Inferior parietal cortex (tissue), 1 donor: ENCODE measurements around the gene SLC25A12.
"Not testable (repeated sequence)": the region's sequence is repeated elsewhere in the genome, so short reads cannot be mapped to it uniquely, and the experiment has no call there.

Experiments
- DNase-seq: peaks from one replicate; pipeline ENCODE4 v3.0.0-alpha.2; 2016; ENCODE audit errors: extremely low spot score

The SLC25A12 gene

DNA sequence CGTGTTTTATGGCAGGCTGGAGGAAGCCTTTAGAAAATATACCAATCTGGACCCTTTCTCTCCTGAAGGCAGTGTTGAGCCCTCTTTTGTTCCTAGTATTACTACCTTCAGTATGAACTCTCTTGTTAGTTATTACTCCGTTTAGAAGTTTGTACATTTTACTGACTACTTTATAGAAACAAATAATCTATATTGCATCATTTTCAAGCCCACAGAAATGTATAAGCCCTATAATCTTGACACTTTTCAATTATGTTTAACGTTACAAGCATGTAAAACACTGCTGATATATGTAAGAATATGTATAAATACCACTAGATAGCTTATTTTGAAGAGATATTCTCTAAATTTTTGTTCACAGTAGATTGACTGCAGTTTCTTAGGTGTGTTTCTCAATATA, 64.0 kb downstream of the SLC25A12 start:
- DNase-seq, result no peak

GRCh38 chr2:171824086-171824485, 70.0 kb downstream of the SLC25A12 start:
- DNase-seq, result no peak

- DNase-seq, result no peak
These were observed 71.3 kb downstream of the SLC25A12 start for GRCh38 chr2:171822525-171823322.

GRCh38 chr2:171819453-171819852, 74.6 kb downstream of the SLC25A12 start:
- DNase-seq, result no peak

GRCh38 chr2:171814883-171815282, 79.2 kb downstream of the SLC25A12 start:
- DNase-seq, result no peak

GRCh38 chr2:171814174-171814573, 79.9 kb downstream of the SLC25A12 start:
- no peak for DNase-seq

- DNase-seq, result no peak
These were observed 80.3 kb downstream of the SLC25A12 start for GRCh38 chr2:171813729-171814128.

DNA sequence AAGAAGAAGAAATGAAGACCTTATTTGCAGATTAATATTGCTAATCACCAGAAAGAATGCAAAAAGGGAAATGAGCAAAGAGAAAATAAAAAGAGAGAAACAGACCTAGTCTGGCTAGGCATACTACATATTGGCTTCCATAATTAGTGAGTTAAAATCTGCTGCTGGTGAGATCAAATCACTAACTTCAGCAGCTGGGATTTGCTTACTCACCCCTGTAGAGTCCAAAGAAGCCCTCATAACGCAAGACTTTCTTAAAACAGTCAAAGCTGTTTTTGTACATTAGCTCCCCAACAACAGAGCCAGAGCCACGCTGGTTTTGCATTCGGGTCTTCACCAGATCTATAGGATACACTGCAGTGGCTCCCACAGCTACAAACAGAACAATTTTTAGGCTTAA, 80.9 kb downstream of the SLC25A12 start:
- no peak for DNase-seq

DNA sequence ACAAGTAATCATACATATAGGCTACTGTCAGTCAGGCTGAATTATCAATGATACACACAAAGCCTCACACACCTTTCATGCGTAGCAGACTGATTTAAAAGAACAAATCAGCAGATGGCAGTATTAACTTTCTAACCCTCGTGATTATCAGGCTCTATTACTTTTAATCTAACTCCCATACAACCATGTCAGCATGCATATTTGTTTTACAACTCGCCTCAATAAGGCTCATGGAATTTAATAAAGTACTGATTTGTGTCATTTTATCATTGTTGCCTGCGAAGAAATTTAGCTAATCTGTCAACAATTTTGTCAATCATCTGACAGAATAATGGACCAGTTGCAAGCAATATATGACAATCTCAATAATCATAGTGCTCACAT, 82.8 kb downstream of the SLC25A12 start:
- DNase-seq, result no peak

- no peak for DNase-seq
These were observed 83.4 kb downstream of the SLC25A12 start for GRCh38 chr2:171810422-171811244.

DNA sequence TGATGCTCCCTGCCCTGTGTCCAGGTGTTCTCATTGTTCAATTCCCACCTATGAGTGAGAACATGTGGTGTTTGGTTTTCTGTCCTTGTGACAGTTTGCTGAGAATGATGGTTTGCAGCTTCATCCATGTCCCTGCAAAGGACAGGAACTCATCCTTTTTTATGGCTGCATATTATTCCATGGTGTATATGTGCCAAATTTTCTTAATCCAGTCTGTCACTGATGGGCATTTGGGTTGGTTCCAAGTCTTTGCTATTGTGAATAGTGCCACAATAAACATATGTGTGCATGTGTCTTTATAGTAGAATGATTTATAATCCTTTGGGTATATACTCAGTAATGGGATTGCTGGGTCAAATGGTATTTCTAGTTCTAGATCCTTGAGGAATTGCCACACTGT, 85.2 kb downstream of the SLC25A12 start:
- not testable (repeated sequence) for DNase-seq

- DNase-seq, result no peak
These were observed 86.1 kb downstream of the SLC25A12 start for GRCh38 chr2:171807831-171808393.

GRCh38 chr2:171807119-171807518, 86.9 kb downstream of the SLC25A12 start:
- no peak for DNase-seq

- DNase-seq, result no peak
These were observed 89.6 kb downstream of the SLC25A12 start for GRCh38 chr2:171804456-171804855.

DNA sequence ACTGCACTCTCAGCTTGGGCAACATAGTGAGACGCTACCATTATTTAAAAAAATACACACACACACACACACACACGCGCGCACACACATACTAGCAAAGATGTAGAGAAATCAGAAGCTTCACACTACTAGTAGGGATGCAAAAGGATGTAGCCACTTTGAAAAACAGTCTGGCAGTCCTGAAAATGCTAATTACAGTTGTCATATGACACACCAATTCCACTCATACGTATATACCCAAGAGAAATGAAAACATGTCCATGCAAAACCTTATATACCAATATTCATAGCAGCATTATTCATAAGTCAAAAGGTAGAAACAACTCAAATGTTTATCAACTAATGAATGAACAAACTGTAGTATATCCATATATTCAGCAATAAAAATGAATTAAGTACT, 90.3 kb downstream of the SLC25A12 start:
- DNase-seq, result no peak

DNA sequence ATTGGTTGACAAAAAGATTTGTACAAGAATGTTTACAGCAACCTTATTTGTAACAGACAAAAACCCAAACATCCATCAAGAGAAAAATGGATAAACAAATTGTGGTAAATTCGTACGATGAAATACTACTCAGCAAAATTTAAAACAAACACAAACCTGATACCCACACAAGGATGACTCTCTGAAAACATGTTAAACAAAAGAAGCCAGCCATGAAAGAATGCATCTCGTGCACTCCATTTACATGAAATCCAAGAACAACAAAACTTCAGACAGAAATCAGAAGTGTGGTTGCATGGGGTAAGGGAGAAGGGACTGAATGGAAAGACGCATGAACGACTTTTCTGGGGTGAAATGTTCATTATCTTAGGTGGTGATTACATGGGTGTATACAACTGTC, 93.4 kb downstream of the SLC25A12 start:
- DNase-seq, result no peak

DNA sequence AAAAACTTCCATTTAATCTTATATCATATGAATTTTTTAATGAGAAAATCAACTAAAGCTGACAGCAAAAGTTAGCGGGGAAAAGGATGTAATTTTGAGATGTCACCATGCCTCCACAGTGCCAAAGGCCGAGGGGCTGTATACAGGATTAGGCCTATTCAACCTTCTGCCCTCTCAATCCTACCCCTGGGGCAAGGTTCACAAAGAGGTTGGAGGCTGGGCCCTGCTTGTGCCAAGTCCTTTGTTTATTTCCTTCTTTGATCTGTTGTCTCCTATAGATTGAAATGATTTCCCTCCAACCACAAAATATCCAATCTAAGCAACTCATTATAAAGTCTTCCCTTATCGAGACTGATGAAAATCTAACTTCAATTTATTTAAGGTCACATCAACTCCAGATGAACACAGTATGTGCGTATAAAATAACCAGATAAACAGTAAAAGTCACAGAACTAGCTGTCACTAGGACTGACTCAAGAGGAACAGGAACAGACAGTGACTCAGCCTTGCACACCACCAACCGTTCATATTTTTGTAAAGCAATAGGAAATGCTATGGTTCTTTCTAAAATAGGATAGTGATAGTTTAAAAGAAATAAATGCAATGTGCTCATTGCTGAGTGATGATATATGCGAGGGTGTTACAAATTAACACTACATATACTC, 95.8 kb downstream of the SLC25A12 start:
- DNase-seq, result no peak

GRCh38 chr2:171794918-171795317, 99.1 kb downstream of the SLC25A12 start:
- no peak for DNase-seq

DNA sequence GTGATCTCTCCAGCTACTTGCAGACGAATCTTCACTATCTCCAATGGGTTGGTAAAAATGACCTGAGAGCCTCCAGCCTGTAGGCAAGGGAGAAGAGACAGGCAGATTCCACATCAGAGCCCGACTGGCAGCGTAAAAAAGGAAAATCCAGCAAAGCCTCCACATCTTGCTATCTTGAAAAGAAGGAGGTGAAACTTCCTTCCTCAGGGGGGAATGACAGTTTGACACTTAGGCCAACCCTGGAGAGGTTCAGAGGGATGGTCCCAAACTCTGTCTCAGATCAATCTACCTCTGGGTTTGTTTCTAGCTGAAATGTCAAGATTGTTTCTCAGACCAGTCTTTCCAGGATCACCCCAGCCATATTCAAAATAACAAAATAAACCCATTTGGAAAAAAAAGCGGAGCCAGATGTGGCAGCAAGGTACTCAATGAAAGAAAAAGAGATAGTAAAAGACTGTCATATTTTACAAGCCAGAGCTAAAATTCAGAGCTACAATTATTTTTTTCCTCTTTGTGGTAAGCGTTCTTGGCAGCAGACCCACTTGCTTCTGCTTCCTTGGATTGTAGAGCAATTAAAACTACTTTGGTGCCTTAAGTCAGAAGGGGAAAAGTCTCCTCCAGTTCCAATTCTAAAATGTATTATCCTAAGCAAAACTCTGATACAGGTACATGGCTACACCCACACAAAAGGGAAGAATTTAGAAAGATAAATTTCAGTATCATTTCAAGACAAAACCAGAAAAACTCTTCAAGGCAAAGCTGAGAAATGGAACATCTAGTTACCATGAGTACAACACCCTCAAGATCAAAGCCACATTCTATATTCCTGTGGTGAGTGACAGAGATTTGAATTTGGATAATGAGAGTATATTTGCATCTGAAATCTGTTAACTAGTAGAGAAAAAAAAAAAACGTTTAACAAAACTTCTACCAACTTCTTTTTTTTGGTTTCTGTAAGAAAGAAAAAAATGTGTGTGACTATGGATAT, 100.1 kb downstream of the SLC25A12 start:
- DNase-seq, result no peak

- no peak for DNase-seq
These were observed 101.0 kb downstream of the SLC25A12 start for GRCh38 chr2:171792886-171793580.
